ENCODE measurements around the gene GPATCH2. TPM values are rescaled to one million over a fixed set of nuclear protein-coding genes. Genes with fewer than 3 reads are reported as not detected.

Gene GPATCH2
- total and polyA plus RNA-seq, 2 donors (not counting 1 experiment from before 2014, with no cell fraction given): 10.5 to 22.0 TPM

- no peaks in the 10 kb centered on the region for H3K9me3 ChIP-seq (ENCODE audit: control insufficient read depth, insufficient read depth, low read depth, low read length)
- H4K20me1 ChIP-seq (ENCODE audit: control insufficient read depth, extremely low read depth, insufficient read depth, low read length): no peaks in the 10 kb centered on the region
- H3K27me3 ChIP-seq (ENCODE audit: control insufficient read depth, insufficient read depth, low read length): no peaks in the 10 kb centered on the region
Measured at GRCh38 chr1:217522277-217522676, 108.6 kb downstream of the GPATCH2 start.

GRCh38 chr1:217521317-217521716 lies 109.6 kb downstream of the GPATCH2 start:
- Histone ChIP-seq H3K9ac (ENCODE audit: insufficient read depth, low read length) (no peak overlapping the region), H3K27ac (ENCODE audit: insufficient read depth, low read length) (no peak overlapping the region), H3K4me1 (ENCODE audit: control insufficient read depth, extremely low read depth, insufficient read depth, low read length) (no peaks in the 10 kb centered on the region), H3K79me2 (ENCODE audit: control insufficient read depth, insufficient read depth, low read length) (no peaks in the 10 kb centered on the region), H3K36me3 (ENCODE audit: control insufficient read depth, insufficient read depth, low read length) (no peaks in the 10 kb centered on the region), H2AFZ (ENCODE audit: low read length) (no peak overlapping the region), H3K27me3 (ENCODE audit: control insufficient read depth, insufficient read depth, low read length) (no peaks in the 10 kb centered on the region), H3K4me3 (replicated peaks in 1 of 4; ENCODE audit: control extremely low read depth in 1 of 4, insufficient read depth in 1 of 4, low read depth in 3 of 4, low read length in 4 of 4) (no peak overlapping the region), H3K4me2 (ENCODE audit: extremely low read depth, insufficient read depth, low read length) (no peak overlapping the region), H4K20me1 (ENCODE audit: control insufficient read depth, extremely low read depth, insufficient read depth, low read length) (no peaks in the 10 kb centered on the region), H3K9me3 (ENCODE audit: control insufficient read depth, insufficient read depth, low read depth, low read length) (no peaks in the 10 kb centered on the region)
- no peak for DNase-seq (ENCODE audit: low read depth in 2 of 2)
- TF ChIP-seq CTCF (conservative IDR thresholded peaks at IDR 0.05 in 1 of 2, IDR thresholded peaks at IDR 0.05 in 1 of 2; ENCODE audit: low read depth in 1 of 2, low read length in 2 of 2) (no peak), EZH2 (IDR thresholded peaks at IDR 0.05; ENCODE audit: low read length, missing control alignments) (no peak)

More at GRCh38 chr1:217522277-217522676, 108.6 kb downstream of the GPATCH2 start:
- Histone ChIP-seq H3K79me2 (ENCODE audit: control insufficient read depth, insufficient read depth, low read length) (no peaks in the 10 kb centered on the region), H3K4me1 (ENCODE audit: control insufficient read depth, extremely low read depth, insufficient read depth, low read length) (peaks cover 3% of the 10 kb centered on the region), H3K4me3 (replicated peaks in 1 of 4; ENCODE audit: control extremely low read depth in 1 of 4, insufficient read depth in 1 of 4, low read depth in 3 of 4, low read length in 4 of 4) (no peak overlapping the region), H3K36me3 (ENCODE audit: control insufficient read depth, insufficient read depth, low read length) (no peaks in the 10 kb centered on the region), H3K9ac (ENCODE audit: insufficient read depth, low read length) (no peak overlapping the region), H3K27ac (ENCODE audit: insufficient read depth, low read length) (no peak overlapping the region), H3K4me2 (ENCODE audit: extremely low read depth, insufficient read depth, low read length) (no peak overlapping the region), H2AFZ (ENCODE audit: low read length) (no peak overlapping the region)
- TF ChIP-seq CTCF (conservative IDR thresholded peaks at IDR 0.05 in 1 of 2, IDR thresholded peaks at IDR 0.05 in 1 of 2; ENCODE audit: low read depth in 1 of 2, low read length in 2 of 2): peak in 1 of 2 donors; percentile 26
- no peak for TF ChIP-seq EZH2 (IDR thresholded peaks at IDR 0.05; ENCODE audit: low read length, missing control alignments)
- peak in 1 of 2 donors; percentile 48 for DNase-seq (ENCODE audit: low read depth in 2 of 2)

GRCh38 chr1:217506878-217507277 lies 124.0 kb downstream of the GPATCH2 start:
- Histone ChIP-seq H3K4me1 (ENCODE audit: control insufficient read depth, extremely low read depth, insufficient read depth, low read length) (no peaks in the 10 kb centered on the region), H3K4me3 (replicated peaks in 1 of 4; ENCODE audit: control extremely low read depth in 1 of 4, insufficient read depth in 1 of 4, low read depth in 3 of 4, low read length in 4 of 4) (no peak overlapping the region), H4K20me1 (ENCODE audit: control insufficient read depth, extremely low read depth, insufficient read depth, low read length) (no peaks in the 10 kb centered on the region), H3K4me2 (ENCODE audit: extremely low read depth, insufficient read depth, low read length) (no peak overlapping the region), H3K27me3 (ENCODE audit: control insufficient read depth, insufficient read depth, low read length) (no peaks in the 10 kb centered on the region), H3K79me2 (ENCODE audit: control insufficient read depth, insufficient read depth, low read length) (no peaks in the 10 kb centered on the region), H3K9me3 (ENCODE audit: control insufficient read depth, insufficient read depth, low read depth, low read length) (no peaks in the 10 kb centered on the region), H3K27ac (ENCODE audit: insufficient read depth, low read length) (no peak overlapping the region), H3K36me3 (ENCODE audit: control insufficient read depth, insufficient read depth, low read length) (no peaks in the 10 kb centered on the region), H2AFZ (ENCODE audit: low read length) (no peak overlapping the region), H3K9ac (ENCODE audit: insufficient read depth, low read length) (no peak overlapping the region)
- peak in 1 of 2 donors; percentile 38 for DNase-seq (ENCODE audit: low read depth in 2 of 2)
- TF ChIP-seq EZH2 (IDR thresholded peaks at IDR 0.05; ENCODE audit: low read length, missing control alignments) (no peak), CTCF (conservative IDR thresholded peaks at IDR 0.05 in 1 of 2, IDR thresholded peaks at IDR 0.05 in 1 of 2; ENCODE audit: low read depth in 1 of 2, low read length in 2 of 2) (no peak)

Data from fibroblast of lung (primary cell).